Stomach (tissue), 9 donors: ENCODE results near the gene ONECUT2. TPM values are rescaled to one million over a fixed set of nuclear protein-coding genes. Genes with fewer than 3 reads are reported as not detected.
A peak's percentile ranks its signal among the peaks of the same experiment; 100 is the strongest.

Experiments used
- DNase-seq, 2 donors: peaks; one replicate each; pipeline versions ENCODE4 v3.0.0 to v3.0.0-alpha.2; 2013 to 2019
- H3K27ac ChIP-seq, 5 donors: fragments of 200-600 bp in 4 of 5; sonication (generic) in 4 of 5; one replicate each; pipeline ENCODE4 v1.5.1; 2013 to 2019; ENCODE audit warnings: mild to moderate bottlenecking in 1 of 5, moderate library complexity in 1 of 5
- H3K27me3 ChIP-seq, 3 donors: fragments of 200-600 bp; sonication (generic); one replicate each; pipeline ENCODE4 v1.5.1; 2017 to 2019; ENCODE audit warnings: mixed run types in 1 of 3
- H3K36me3 ChIP-seq, 4 donors: fragments of 200-600 bp; sonication (generic); 1 replicate in 3 of 4; 2 replicates in 1 of 4; pipeline ENCODE4 v1.5.1; 2016 to 2019
- H3K4me1 ChIP-seq, 4 donors: fragments of 200-600 bp; sonication (generic); one replicate each; pipeline ENCODE4 v1.5.1; 2016 to 2019
- H3K4me3 ChIP-seq, 4 donors: fragments of 200-600 bp; sonication (generic) in 3 of 4; one replicate each; pipeline ENCODE4 v1.5.1; 2016 to 2019; ENCODE audit warnings: mild to moderate bottlenecking in 1 of 4
- H3K9me3 ChIP-seq, 4 donors: fragments of 200-600 bp; sonication (generic); one replicate each; pipeline ENCODE4 v1.5.1; 2016 to 2019
- CTCF ChIP-seq, 7 experiments: fragments of 450-650 bp in 4 of 7; fragments of 200-600 bp in 3 of 7; sonication (generic) in 3 of 7; IDR thresholded peaks; one replicate each; pipeline ENCODE4 v1.5.1; 2016 to 2019; ENCODE audit warnings: antibody characterized with exemption in 7 of 7, control low read depth in 2 of 7, mild to moderate bottlenecking in 1 of 7
- EP300 ChIP-seq: sonication (generic); formaldehyde crosslinking; IDR thresholded peaks from one replicate; pipeline ENCODE4 v1.6.1; 2017; ENCODE audit warnings: antibody characterized with exemption
- POLR2A ChIP-seq, 4 donors: fragments of 450-650 bp; IDR thresholded peaks; one replicate each; pipeline ENCODE4 v1.6.1; 2016; ENCODE audit warnings: antibody characterized with exemption in 4 of 4, control low read depth in 2 of 4, mild to moderate bottlenecking in 1 of 4, moderate library complexity in 1 of 4
- POLR2AphosphoS5 ChIP-seq, 3 donors: sonication (generic); formaldehyde crosslinking; IDR thresholded peaks; one replicate each; pipeline ENCODE4 v1.6.1; 2016; ENCODE audit warnings: antibody characterized with exemption in 3 of 3
- WGBS, 5 donors: extraction: QIAGEN DNeasy Blood & Tissue Kit in 3 of 5; methylation state at CpG; one replicate each; pipeline versions ENCODE4 v1.1.5 to v1.1.7; 2013 to 2018; 5-methylcytosine and 5-hydroxymethylcytosine counted together
- intact Hi-C: fragments of 100-400 bp; cut with DNase I; formaldehyde crosslinking; loops from one replicate; pipeline ENCODE4 v1.15.1; 2023; ENCODE audit warnings: low total_unique reads
- polyA plus RNA-seq, 3 donors: library from polyadenylated mRNA; stranded (reverse); fragments of 200-250 nt; gene quantifications; one replicate each; pipeline ENCODE4 v1.2.3, GENCODE V29; 2013
- total RNA-seq, 5 donors: library from RNA; depleted of rRNA; stranded (reverse); fragments of >200 nt; gene quantifications; one replicate each; pipeline versions ENCODE4 v1.1.0 to v1.2.3, GENCODE V29; 2014 to 2016
- donor health status: healthy with polysubstance abuse.
- donor health status: Bipolar disorder and iron deficiency.
- donor health status: healthy.

The ONECUT2 gene
- total and polyA plus RNA-seq, 8 donors = under 0.01 to 0.37 (median 0.07) TPM; not detected in 4

GRCh38 chr18:57438743-57439608, 3.8 kb downstream of the ONECUT2 start:
- peaks cover 54 to 79% (median 73%) of the 10 kb centered on the region in 4 donors for H3K4me1 ChIP-seq
- intact Hi-C loops = no loop called here
- peak in 1 of 2 donors; percentile 35 for DNase-seq
- peak overlapping the region in 1 of 4 donors; percentile 41 for H3K4me3 ChIP-seq
- H3K9me3 ChIP-seq = peaks cover 0 to 32% (median 0%) of the 10 kb centered on the region in 4 donors
- peaks cover 48 to 99% (median 84%) of the 10 kb centered on the region in 3 donors for H3K27me3 ChIP-seq
- WGBS, 5 donors = 3 to 13% (median 7%) methylated on average over 30 to 31 of the region's 31 CpGs
- H3K27ac ChIP-seq = no peak overlapping the region
- H3K36me3 ChIP-seq = no peaks in the 10 kb centered on the region
- TF ChIP-seq POLR2A (IDR thresholded peaks at IDR 0.05) = no peak
- TF ChIP-seq EP300 = no peak
- no peak for TF ChIP-seq POLR2AphosphoS5 (IDR thresholded peaks at IDR 0.05)
- no peak for TF ChIP-seq CTCF (IDR thresholded peaks at IDR 0.05)

GRCh38 chr18:57439609-57439968, 4.4 kb downstream of the ONECUT2 start:
- Histone ChIP-seq H3K4me3 (peak overlapping the region in 1 of 4 donors; percentile 4), H3K27me3 (peaks cover 48 to 99% (median 78%) of the 10 kb centered on the region in 3 donors), H3K9me3 (peaks cover 0 to 32% (median 0%) of the 10 kb centered on the region in 4 donors), H3K36me3 (no peaks in the 10 kb centered on the region), H3K4me1 (peaks cover 52 to 79% (median 70%) of the 10 kb centered on the region in 4 donors), H3K27ac (no peak overlapping the region)
- WGBS, 5 donors = 6 to 13% (median 8%) methylated on average over 23 to 26 of the region's 26 CpGs
- TF ChIP-seq POLR2A (IDR thresholded peaks at IDR 0.05) (no peak), POLR2AphosphoS5 (IDR thresholded peaks at IDR 0.05) (no peak), EP300 (no peak), CTCF (IDR thresholded peaks at IDR 0.05) (no peak)
- DNase-seq = peak in 1 of 2 donors; percentile 9
- intact Hi-C loops = no loop called here

- intact Hi-C loops = no loop called here
- Histone ChIP-seq H3K36me3 (no peaks in the 10 kb centered on the region), H3K9me3 (peaks cover 0 to 32% (median 0%) of the 10 kb centered on the region in 4 donors), H3K4me3 (peak overlapping the region in 1 of 4 donors; percentile 4), H3K27me3 (peaks cover 48 to 97% (median 74%) of the 10 kb centered on the region in 3 donors), H3K27ac (no peak overlapping the region), H3K4me1 (peaks cover 49 to 79% (median 68%) of the 10 kb centered on the region in 4 donors)
- no peak for DNase-seq
- TF ChIP-seq POLR2AphosphoS5 (IDR thresholded peaks at IDR 0.05) (no peak), POLR2A (IDR thresholded peaks at IDR 0.05) (no peak), CTCF (IDR thresholded peaks at IDR 0.05) (no peak), EP300 (no peak)
- 5 to 33% (median 11%) methylated on average over 17 of the region's 17 CpGs for WGBS, 5 donors
Measured at GRCh38 chr18:57439985-57440330, 4.8 kb downstream of the ONECUT2 start.

- Histone ChIP-seq H3K4me3 (peak overlapping the region in 2 of 4 donors; percentile 2 to 29), H3K27ac (no peak overlapping the region), H3K9me3 (peaks cover 0 to 32% (median 0%) of the 10 kb centered on the region in 4 donors), H3K27me3 (peaks cover 48 to 93% (median 69%) of the 10 kb centered on the region in 3 donors), H3K36me3 (no peaks in the 10 kb centered on the region), H3K4me1 (peaks cover 45 to 77% (median 64%) of the 10 kb centered on the region in 4 donors)
- intact Hi-C loops = no loop called here
- peak in 1 of 2 donors; percentile 29 for DNase-seq
- 3 to 17% (median 10%) methylated on average over 30 to 60 of the region's 60 CpGs for WGBS, 5 donors
- TF ChIP-seq CTCF (IDR thresholded peaks at IDR 0.05) (no peak), POLR2AphosphoS5 (IDR thresholded peaks at IDR 0.05) (no peak), POLR2A (IDR thresholded peaks at IDR 0.05) (no peak), EP300 (no peak)
Measured at GRCh38 chr18:57440331-57441070, 5.3 kb downstream of the ONECUT2 start.
